A549 (cell line): Measurements from ENCODE around the gene SERINC3. TPM values are rescaled to one million over a fixed set of nuclear protein-coding genes. Genes with fewer than 3 reads are reported as not detected.

Source experiments
- ATAC-seq, 2 experiments: fragments of 200-7000 bp in 1 of 2; fragments of >200 bp in 1 of 2; cut with Nextera tagmentation in 1 of 2; cut with Tn5 transposase in 1 of 2; 3 replicates each; pipeline versions ENCODE4 v1.8.0 to v1.9.1; 2018 to 2020; ENCODE audit warnings: mild to moderate bottlenecking in 1 of 2, moderate library complexity in 1 of 2
- CTCF ChIA-PET: fragments of 300-600 bp; sonication (Branson Sonifier 250); formaldehyde crosslinking; extraction: SDS; loops from one replicate; lab custom pipeline; 2021; ENCODE audit warnings: antibody characterized with exemption, inconsistent platforms; lab: Yijun Ruan, JAX
- POLR2A ChIA-PET: fragments of 350-600 bp; formaldehyde crosslinking; extraction: SDS; loops from one replicate; lab custom pipeline; 2021; ENCODE audit warnings: antibody characterized with exemption, inconsistent platforms; lab: Yijun Ruan, JAX
- DNase-seq, 2 experiments: peaks; one replicate each; pipeline versions ENCODE4 v3.0.0 to v3.0.0-alpha.2; 2011 to 2016; ENCODE audit warnings: low read depth in 1 of 2, low spot score in 1 of 2
- FAIRE-seq: peaks from 2 replicates; lab custom pipeline; 2011; peaks lifted over from hg19 to GRCh38; lab: Jason Lieb, UNC
- H3K27ac ChIP-seq, 2 experiments: fragments of >200 bp; sonication (Bioruptor Twin); formaldehyde crosslinking; 3 replicates each; pipeline ENCODE4 v1.5.1; 2016 to 2017
- H3K4me1 ChIP-seq: fragments of >200 bp; sonication (Bioruptor Twin); formaldehyde crosslinking; 3 replicates; pipeline ENCODE4 v1.6.1; 2016
- H3K4me2 ChIP-seq: fragments of >200 bp; sonication (Bioruptor Twin); formaldehyde crosslinking; 3 replicates; pipeline ENCODE4 v1.6.1; 2016
- H3K4me3 ChIP-seq: fragments of >200 bp; sonication (Bioruptor Twin); formaldehyde crosslinking; 3 replicates; pipeline ENCODE4 v1.5.1; 2016
- H3K9me3 ChIP-seq: fragments of >200 bp; sonication (Bioruptor Twin); formaldehyde crosslinking; 3 replicates; pipeline ENCODE4 v1.6.1; 2016
- BCL3 ChIP-seq: fragments of >200 bp; sonication (Bioruptor Twin); formaldehyde crosslinking; IDR thresholded peaks from 3 replicates; pipeline ENCODE4 v1.6.1; 2016
- BHLHE40 ChIP-seq: IDR thresholded peaks from 2 replicates; pipeline ENCODE4 v1.6.1; 2012; ENCODE audit warnings: low read depth, low read length, inconsistent platforms
- CHD2 ChIP-seq: fragments of 150-350 bp; IDR thresholded peaks from 2 replicates; pipeline ENCODE4 v1.6.1; 2014; ENCODE audit warnings: low read length; ENCODE audit not compliant: partially characterized antibody
- CHD4 ChIP-seq: fragments of 200-600 bp; sonication (generic); IDR thresholded peaks from 2 replicates; pipeline ENCODE4 v1.6.1; 2016; ENCODE audit warnings: antibody characterized with exemption, mild to moderate bottlenecking, borderline replicate concordance
- EHF ChIP-seq: fragments of 250-450 bp; sonication (Bioruptor Pico); IDR thresholded peaks from 2 replicates; pipeline ENCODE4 v1.5.0; 2020; ENCODE audit warnings: mild to moderate bottlenecking
- EHMT2 ChIP-seq: fragments of 200-600 bp; sonication (generic); IDR thresholded peaks from 2 replicates; pipeline ENCODE4 v1.6.1; 2016; ENCODE audit warnings: antibody characterized with exemption, low read depth, mild to moderate bottlenecking, moderate library complexity
- ESRRA ChIP-seq: fragments of 150-350 bp; IDR thresholded peaks from 2 replicates; pipeline ENCODE4 v1.6.1; 2014; ENCODE audit warnings: mild to moderate bottlenecking, low read length, borderline replicate concordance
- FOSB ChIP-seq: fragments of 250-450 bp; sonication (Bioruptor Pico); IDR thresholded peaks from 2 replicates; pipeline ENCODE4 v1.5.0; 2020; ENCODE audit warnings: mild to moderate bottlenecking, moderate library complexity
- HOXB5 ChIP-seq: fragments of 250-450 bp; sonication (Bioruptor Pico); IDR thresholded peaks from 2 replicates; pipeline ENCODE4 v1.5.0; 2020; ENCODE audit warnings: mild to moderate bottlenecking, moderate library complexity
- JUN ChIP-seq, 2 experiments: fragments of >200 bp; sonication (Bioruptor Twin); formaldehyde crosslinking; IDR thresholded peaks; 2 replicates in 1 of 2; 3 replicates in 1 of 2; pipeline ENCODE4 v1.6.1; 2016 to 2017
- KDM5A ChIP-seq: fragments of 200-600 bp; sonication (generic); IDR thresholded peaks from 2 replicates; pipeline ENCODE4 v1.6.1; 2016; ENCODE audit warnings: antibody characterized with exemption, mild to moderate bottlenecking
- MAZ ChIP-seq: fragments of 150-350 bp; IDR thresholded peaks from 2 replicates; pipeline ENCODE4 v1.6.1; 2014; ENCODE audit warnings: antibody characterized with exemption, low read depth, low read length, borderline replicate concordance
- NFE2L2 ChIP-seq: fragments of 150-350 bp; conservative IDR thresholded peaks from 2 replicates; pipeline ENCODE4 v1.6.1; 2014; ENCODE audit warnings: low read length
- NPAS2 ChIP-seq: fragments of 250-450 bp; sonication (Bioruptor Pico); IDR thresholded peaks from 2 replicates; pipeline ENCODE4 v1.8.0; 2022; ENCODE audit warnings: mild to moderate bottlenecking, moderate library complexity, borderline replicate concordance
- PHF8 ChIP-seq: fragments of 200-600 bp; sonication (generic); IDR thresholded peaks from 2 replicates; pipeline ENCODE4 v1.6.1; 2016; ENCODE audit warnings: low read depth, mild to moderate bottlenecking, antibody characterized with exemption, moderate library complexity, borderline replicate concordance
- POLR2A ChIP-seq: IDR thresholded peaks from 2 replicates; pipeline ENCODE4 v1.6.1; 2012; ENCODE audit warnings: mild to moderate bottlenecking, low read length
- POLR2AphosphoS2 ChIP-seq: conservative IDR thresholded peaks from 2 replicates; pipeline ENCODE4 v1.6.1; 2012; ENCODE audit warnings: low read length, improper control_type of control experiment, inconsistent platforms
- RAD21 ChIP-seq, 2 experiments: fragments of >200 bp in 1 of 2; sonication (Bioruptor Twin) in 1 of 2; formaldehyde crosslinking in 1 of 2; IDR thresholded peaks in 1 of 2; conservative IDR thresholded peaks in 1 of 2; 2 replicates in 1 of 2; 3 replicates in 1 of 2; pipeline ENCODE4 v1.6.1; 2012 to 2018; ENCODE audit warnings: inconsistent platforms in 1 of 2
- RARB ChIP-seq: fragments of 250-450 bp; sonication (Bioruptor Pico); IDR thresholded peaks from 2 replicates; pipeline ENCODE4 v1.8.0; 2021; ENCODE audit warnings: mild to moderate bottlenecking, moderate library complexity
- SMC3 ChIP-seq: fragments of >200 bp; sonication (Bioruptor Twin); formaldehyde crosslinking; IDR thresholded peaks from 3 replicates; pipeline ENCODE4 v1.6.1; 2018; ENCODE audit warnings: inconsistent platforms
- TFCP2L1 ChIP-seq: fragments of 250-450 bp; sonication (Bioruptor Pico); IDR thresholded peaks from 2 replicates; pipeline ENCODE4 v1.5.0; 2021; ENCODE audit warnings: mild to moderate bottlenecking
- TP53 ChIP-seq: fragments of 250-450 bp; sonication (Bioruptor Pico); IDR thresholded peaks from 2 replicates; pipeline ENCODE4 v1.5.0; 2021; ENCODE audit warnings: mild to moderate bottlenecking, moderate library complexity
- USF2 ChIP-seq: fragments of 450-650 bp; IDR thresholded peaks from 2 replicates; pipeline ENCODE4 v1.6.1; 2014; ENCODE audit warnings: antibody characterized with exemption
- ZC3H11A ChIP-seq: fragments of 450-650 bp; IDR thresholded peaks from 2 replicates; pipeline ENCODE4 v1.6.1; 2014; ENCODE audit warnings: antibody characterized with exemption, mild to moderate bottlenecking
- ZFP36 ChIP-seq: fragments of 450-650 bp; IDR thresholded peaks from 2 replicates; pipeline ENCODE4 v1.6.1; 2014; ENCODE audit warnings: borderline replicate concordance; ENCODE audit not compliant: partially characterized antibody
- ZNF302 ChIP-seq: fragments of 250-450 bp; sonication (Bioruptor Pico); IDR thresholded peaks from 2 replicates; pipeline ENCODE4 v1.9.0; 2021; ENCODE audit warnings: inconsistent platforms, mild to moderate bottlenecking, moderate library complexity
- ZSCAN20 ChIP-seq: fragments of 250-450 bp; sonication (Bioruptor Pico); IDR thresholded peaks from 2 replicates; pipeline ENCODE4 v1.8.0; 2022; ENCODE audit warnings: mild to moderate bottlenecking, moderate library complexity
- WGBS: methylation state at CpG from one replicate; pipeline ENCODE4 v1.1.6; 2017; ENCODE audit errors: missing lambda C conversion rate; 5-methylcytosine and 5-hydroxymethylcytosine counted together
- polyA plus RNA-seq, 4 experiments: library from polyadenylated mRNA; depleted of rRNA in 3 of 4; stranded (reverse); fragments of >200 nt; fragmentation: RNase III in 1 of 4; extraction: RNeasy Plus Mini Kit Qiagen cat#74134 plus additional on column Dnase treatment in 1 of 4; gene quantifications; 2 replicates in 3 of 4; 3 replicates in 1 of 4; pipeline ENCODE4 v1.2.3, GENCODE V29; 2011 to 2017
- TF ChIP-seq, protein P1 (sequence below): fragments of 250-450 bp; sonication (Bioruptor Pico); IDR thresholded peaks from 2 replicates; pipeline ENCODE4 v1.5.0; 2021; ENCODE audit warnings: mild to moderate bottlenecking, moderate library complexity, borderline replicate concordance

SERINC3 gene
- polyA plus RNA-seq, 2 of the 4 experiments (the other 2 are of a cell fraction): 62.9 to 159 TPM

DNA sequence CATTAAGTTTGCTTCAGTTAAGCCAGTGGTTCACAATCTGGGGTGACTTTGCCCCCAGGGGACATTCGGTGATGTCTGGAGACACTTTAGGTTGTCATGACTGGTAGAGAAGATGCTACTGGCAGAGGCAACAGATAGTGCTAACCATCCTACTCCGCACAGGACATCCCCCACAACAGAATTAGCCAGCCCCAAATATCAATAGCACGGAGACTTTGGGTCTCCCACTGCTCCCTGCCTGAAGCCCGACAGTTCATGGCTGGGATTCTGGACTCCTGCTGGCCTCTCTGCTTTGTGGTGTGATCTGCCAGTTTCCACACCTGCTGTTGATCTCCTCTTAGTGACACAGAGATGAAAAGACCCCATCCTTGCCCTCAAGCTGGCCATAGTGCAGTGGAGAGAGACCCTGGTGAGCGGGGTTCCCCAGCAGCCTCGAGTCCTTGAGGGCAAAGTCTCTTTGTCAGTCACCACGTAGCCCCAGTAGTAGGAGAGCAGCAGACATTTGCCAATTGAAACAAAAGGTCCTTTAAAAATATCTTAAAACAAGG, 70.9 kb downstream of the SERINC3 start:
- POLR2A ChIA-PET: no interaction called here
- no peaks in the 10 kb centered on the region for H3K9me3 ChIP-seq
- WGBS: 55% methylated on average over 7 of the region's 7 CpGs
- FAIRE-seq (no peak), ATAC-seq (no peak), DNase-seq (no peak)
- H3K27ac ChIP-seq: no peak overlapping the region
- H3K4me2 ChIP-seq: no peak overlapping the region
- no peaks in the 10 kb centered on the region for H3K4me1 ChIP-seq
- TF ChIP-seq SMC3 (no peak), PHF8 (no peak), ZNF302 (CRISPR knock-in tag) (no peak), CHD4 (no peak), TP53 (CRISPR knock-in tag) (no peak), MAZ (no peak), ZSCAN20 (CRISPR knock-in tag) (no peak), POLR2AphosphoS2 (no peak), TFCP2L1 (CRISPR knock-in tag) (no peak), EHF (no peak), BHLHE40 (no peak), POLR2A (no peak), EHMT2 (no peak), ESRRA (no peak), JUN (IDR thresholded peaks at IDR 0.05) (no peak), CHD2 (no peak), ZC3H11A (no peak), KDM5A (no peak)
- TF ChIP-seq, all 56 proteins: peak for 0
- no peak overlapping the region for H3K4me3 ChIP-seq
- CTCF ChIA-PET: interaction anchor here (1.7 to 2.8 kb wide), 5 partner anchors 11 to 235 kb away, joined by 6 to 19 read pairs (median 10); no protein-coding TSS in a partner anchor

GRCh38 chr20:44450281-44450889, 71.5 kb downstream of the SERINC3 start:
- Histone ChIP-seq H3K27ac (peak overlapping the region; percentile 4 to 7; a peak in 2 of 6 replicates), H3K9me3 (no peaks in the 10 kb centered on the region), H3K4me3 (no peak overlapping the region), H3K4me2 (0 out of 3 replicates have a peak overlapping the region, but pooled peaks have one; percentile 9), H3K4me1 (no peaks in the 10 kb centered on the region)
- ATAC-seq (no peak; a peak in 2 of 6 replicates), FAIRE-seq (no peak), DNase-seq (no peak)
- WGBS: 46% methylated on average over 3 of the region's 3 CpGs
- CTCF ChIA-PET: interaction anchor here (0.7 to 2.8 kb wide), 10 partner anchors 8 to 235 kb away, joined by 3 to 19 read pairs (median 8); no protein-coding TSS in a partner anchor
- no peak for TF ChIP-seq TFCP2L1 (CRISPR knock-in tag)
- no peak for TF ChIP-seq NFE2L2
- no peak for TF ChIP-seq RARB
- TF ChIP-seq, protein P1, sequence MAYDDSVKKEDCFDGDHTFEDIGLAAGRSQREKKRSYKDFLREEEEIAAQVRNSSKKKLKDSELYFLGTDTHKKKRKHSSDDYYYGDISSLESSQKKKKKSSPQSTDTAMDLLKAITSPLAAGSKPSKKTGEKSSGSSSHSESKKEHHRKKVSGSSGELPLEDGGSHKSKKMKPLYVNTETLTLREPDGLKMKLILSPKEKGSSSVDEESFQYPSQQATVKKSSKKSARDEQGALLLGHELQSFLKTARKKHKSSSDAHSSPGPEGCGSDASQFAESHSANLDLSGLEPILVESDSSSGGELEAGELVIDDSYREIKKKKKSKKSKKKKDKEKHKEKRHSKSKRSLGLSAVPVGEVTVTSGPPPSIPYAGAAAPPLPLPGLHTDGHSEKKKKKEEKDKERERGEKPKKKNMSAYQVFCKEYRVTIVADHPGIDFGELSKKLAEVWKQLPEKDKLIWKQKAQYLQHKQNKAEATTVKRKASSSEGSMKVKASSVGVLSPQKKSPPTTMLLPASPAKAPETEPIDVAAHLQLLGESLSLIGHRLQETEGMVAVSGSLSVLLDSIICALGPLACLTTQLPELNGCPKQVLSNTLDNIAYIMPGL (CRISPR knock-in tag): no peak
- no peak for TF ChIP-seq NPAS2 (CRISPR knock-in tag)
- POLR2A ChIA-PET: no interaction called here

DNA sequence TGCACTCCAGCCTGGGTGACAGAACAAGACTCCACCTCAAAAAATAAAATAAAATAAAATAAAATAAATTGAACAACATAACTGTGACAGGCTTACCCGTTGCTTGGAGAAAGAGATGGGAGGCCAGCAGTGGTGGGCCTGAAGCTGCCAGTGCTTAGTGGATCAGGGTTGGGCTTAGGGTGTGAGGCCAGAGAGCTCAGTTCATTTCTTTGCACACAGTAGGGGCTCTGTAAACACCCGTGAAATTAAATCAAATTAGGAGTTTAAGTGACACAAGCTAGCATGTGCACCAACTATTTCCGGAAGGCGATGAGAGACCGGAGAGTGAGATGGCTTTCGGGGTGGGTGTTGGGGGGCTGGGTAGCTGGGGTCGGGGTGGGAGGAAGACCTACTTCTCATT, 72.0 kb downstream of the SERINC3 start:
- no peak for FAIRE-seq
- Histone ChIP-seq H3K9me3 (no peaks in the 10 kb centered on the region), H3K4me1 (no peaks in the 10 kb centered on the region), H3K27ac (peak overlapping the region in 1 of 2 experiments; percentile 4; a peak in 1 of 6 replicates), H3K4me2 (no peak overlapping the region), H3K4me3 (no peak overlapping the region)
- ATAC-seq: no peak
- ChIA-PET CTCF (interaction anchor here (0.7 to 2.8 kb wide), 9 partner anchors 9 to 234 kb away, joined by 3 to 19 read pairs (median 9); no protein-coding TSS in a partner anchor), POLR2A (no interaction called here)
- 74% methylated on average over 7 of the region's 7 CpGs for WGBS
- no peak for DNase-seq
- TF ChIP-seq BCL3 (no peak), NPAS2 (CRISPR knock-in tag) (no peak), TP53 (CRISPR knock-in tag) (no peak), CHD2 (no peak), ZFP36 (no peak), FOSB (CRISPR knock-in tag) (no peak), RAD21 (conservative IDR thresholded peaks at IDR 0.05 in 1 of 2, IDR thresholded peaks at IDR 0.05 in 1 of 2) (no peak), ZC3H11A (no peak), HOXB5 (CRISPR knock-in tag) (no peak), USF2 (no peak)
- TF ChIP-seq, protein P1 (CRISPR knock-in tag): no peak
